Measurements from ENCODE around the gene TUBB1.

Gene TUBB1

DNA sequence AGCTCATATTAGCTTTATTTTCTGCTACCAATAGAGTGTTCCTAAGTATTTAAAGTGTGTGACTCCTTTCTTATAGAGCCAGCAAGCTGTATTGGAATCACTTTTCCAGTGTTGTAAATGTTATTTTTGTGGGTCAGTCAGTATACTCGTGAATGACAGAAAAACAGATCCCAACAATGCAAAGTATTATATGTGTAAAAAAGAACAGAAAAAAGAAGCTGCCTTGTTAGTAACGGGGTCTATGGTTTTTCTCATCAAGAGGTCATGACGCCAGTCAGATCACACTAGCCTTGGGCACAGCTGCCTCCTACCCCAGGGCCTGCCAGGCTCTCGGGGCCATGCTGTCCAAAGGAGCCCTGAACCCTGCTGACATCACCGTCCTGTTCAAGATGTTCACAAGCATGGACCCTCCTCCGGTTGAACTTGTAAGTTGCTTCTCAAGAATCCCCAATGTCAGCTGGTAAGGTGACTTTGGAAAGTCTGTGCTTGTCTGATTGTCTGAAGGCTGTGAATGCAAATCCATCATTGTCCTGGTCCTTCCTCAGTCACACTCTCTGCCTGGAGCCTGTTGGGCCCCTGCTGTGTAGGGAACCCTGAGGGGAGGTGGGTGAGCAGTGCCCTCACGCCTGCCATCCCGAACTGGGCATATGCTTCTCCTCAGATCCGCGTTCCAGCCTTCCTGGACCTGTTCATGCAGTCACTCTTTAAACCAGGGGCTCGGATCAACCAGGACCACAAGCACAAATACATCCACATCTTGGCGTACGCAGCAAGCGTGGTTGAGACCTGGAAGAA lies 28.4 kb upstream of the TUBB1 start:
- FAIRE-seq: no peak

DNA sequence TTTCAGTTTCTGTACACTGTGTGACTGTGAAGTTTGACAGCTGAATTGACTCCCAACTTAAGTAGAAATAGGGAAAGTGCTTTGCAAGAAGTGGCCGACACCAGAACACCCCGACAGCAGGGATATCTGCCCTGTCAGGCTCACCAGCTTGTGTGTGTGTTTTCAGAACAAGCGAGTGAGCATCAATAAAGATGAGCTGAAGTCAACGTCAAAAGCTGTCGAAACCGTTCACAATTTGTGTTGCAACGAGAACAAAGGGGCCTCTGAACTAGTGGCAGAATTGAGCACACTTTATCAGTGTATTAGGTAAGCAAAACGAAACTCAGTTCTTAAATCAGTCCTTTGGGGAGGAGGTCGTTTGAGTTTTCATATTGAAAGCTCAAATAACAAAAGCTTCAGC lies 27.5 kb upstream of the TUBB1 start:
- no peak for FAIRE-seq

DNA sequence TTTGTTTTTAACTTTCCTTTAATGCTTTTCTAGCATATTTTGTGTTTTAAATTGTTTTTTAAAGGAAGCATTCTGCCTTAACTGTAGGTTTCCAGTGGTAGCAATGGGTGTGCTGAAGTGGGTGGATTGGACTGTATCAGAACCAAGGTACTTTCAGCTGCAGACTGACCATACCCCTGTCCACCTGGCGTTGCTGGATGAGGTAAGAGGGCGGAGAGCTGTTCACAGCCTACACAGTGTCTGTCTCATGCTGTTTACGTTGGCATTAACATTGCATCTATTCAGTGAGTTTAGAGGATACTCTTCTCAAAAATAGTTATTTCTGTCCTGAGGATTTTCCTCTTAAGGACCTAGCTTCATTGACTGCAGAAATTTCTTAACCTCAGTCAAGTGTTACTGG lies 26.3 kb upstream of the TUBB1 start:
- FAIRE-seq: no peak

DNA sequence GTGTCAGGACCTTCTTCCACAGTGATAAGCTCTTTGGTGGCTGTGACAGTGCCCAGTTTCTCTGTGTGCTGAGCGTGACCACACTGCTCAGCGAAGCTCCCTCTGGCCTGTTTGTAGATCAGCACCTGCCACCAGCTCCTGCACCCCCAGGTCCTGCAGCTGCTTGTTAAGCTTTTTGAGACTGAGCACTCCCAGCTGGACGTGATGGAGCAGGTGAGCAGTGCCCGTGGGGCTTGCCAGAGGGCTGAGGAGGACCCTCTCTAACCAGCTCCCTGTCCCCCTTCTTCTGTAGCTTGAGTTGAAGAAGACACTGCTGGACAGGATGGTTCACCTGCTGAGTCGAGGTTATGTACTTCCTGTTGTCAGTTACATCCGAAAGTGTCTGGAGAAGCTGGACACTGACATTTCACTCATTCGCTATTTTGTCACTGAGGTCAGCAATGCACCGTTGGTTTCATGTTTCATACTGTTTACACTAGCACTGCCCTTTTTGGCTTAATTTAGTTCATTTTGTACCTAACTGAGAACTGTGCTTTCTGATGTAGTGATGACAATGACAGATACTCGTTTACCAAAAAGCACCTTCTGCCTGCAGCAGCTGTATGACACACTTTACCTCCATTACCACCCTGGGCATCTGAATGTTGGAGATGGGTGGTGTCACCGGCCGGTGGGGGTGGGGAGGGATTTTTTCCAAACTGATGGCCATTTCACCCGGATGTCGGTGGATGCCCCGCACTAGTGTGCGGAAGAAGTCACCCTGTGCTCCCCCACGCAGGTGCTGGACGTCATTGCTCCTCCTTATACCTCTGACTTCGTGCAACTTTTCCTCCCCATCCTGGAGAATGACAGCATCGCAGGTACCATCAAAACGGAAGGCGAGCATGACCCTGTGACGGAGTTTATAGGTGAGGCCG lies 25.6 kb upstream of the TUBB1 start:
- no peak for FAIRE-seq

DNA sequence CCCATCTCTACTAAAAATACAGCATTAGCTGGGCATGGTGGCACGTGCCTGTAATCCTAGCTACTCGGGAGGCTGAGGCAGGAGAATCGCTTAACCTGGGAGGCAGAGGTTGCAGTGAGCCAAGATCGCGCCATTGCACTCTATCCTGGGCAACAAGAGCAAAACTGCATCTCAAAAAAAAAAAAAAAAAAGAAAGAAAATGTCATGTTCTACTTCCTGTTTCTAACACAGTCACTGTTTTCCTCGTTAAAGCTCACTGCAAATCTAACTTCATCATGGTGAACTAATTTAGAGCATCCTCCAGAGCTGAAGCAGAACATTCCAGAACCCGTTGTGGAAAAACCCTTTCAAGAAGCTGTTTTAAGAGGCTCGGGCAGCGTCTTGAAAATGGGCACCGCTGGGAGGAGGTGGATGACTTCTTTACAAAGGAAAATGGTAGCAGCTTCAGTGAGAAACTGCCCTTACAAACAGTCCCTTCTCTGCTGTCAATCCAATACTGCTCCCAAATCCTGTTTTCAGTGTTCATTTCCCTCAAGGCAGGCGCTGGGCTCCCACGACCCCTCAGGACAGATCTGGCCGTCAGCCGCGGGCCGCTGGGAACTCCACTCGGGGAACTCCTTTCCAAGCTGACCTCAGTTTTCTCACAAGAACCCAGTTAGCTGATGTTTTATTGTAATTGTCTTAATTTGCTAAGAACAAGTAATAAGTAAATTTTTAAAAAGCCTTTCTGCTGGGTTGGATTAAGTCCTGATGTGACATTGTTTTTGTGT lies 24.7 kb upstream of the TUBB1 start:
- no peak for FAIRE-seq

DNA sequence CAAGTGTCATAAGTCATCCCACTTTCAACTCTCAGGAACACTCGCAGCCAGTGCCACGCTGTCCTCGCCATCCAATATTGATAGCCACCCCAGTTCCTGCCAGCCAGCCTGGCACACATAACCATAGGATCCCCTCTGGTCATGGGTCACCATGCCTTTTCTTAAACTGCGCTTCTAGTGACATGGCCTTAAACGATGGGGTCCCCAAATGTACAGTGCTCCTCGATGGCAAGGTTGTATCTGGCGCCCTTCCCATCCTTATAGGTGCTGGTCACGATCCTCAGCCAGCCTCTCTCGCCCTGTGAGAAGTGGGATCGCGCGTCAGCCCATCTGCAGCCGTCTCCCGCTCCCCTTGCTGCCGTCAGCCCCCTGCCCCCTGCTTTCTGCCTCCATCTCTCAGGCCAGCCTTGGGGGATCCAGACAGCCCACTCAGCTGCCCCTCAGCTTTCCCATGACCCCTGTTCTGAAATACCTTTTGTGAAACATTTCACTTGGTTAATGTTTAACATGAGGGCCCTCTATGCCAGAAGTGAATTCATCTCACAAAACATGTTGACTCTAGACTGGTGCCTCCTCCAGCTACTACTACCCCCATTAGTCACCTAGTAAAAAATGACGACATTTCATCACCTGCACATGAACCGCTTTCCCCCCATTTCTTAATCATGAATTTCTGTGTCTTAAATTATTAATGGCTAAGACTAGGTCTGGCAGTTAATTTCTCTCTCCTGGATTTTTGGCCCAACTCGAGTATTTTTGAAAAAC lies 23.6 kb upstream of the TUBB1 start:
- no peak for FAIRE-seq

DNA sequence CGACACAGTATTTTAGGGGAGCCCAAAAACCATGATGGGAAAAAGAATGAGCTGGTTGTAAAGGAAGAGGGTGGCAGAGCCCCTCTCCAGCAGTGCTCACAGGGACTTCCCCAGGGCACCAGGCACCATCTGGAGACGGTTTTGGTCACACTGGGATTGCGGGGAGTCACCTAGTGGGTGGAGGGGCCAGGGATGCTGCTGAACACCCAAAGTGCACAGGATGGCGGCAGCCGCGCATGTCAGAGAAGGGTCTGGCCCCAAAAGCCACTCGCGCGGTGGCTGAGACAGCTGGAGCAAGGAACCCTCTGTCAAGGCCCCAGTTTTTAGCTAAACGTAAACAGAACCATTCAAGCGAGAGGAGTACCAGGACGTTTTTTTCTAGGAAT lies 23.0 kb upstream of the TUBB1 start:
- FAIRE-seq: no peak

DNA sequence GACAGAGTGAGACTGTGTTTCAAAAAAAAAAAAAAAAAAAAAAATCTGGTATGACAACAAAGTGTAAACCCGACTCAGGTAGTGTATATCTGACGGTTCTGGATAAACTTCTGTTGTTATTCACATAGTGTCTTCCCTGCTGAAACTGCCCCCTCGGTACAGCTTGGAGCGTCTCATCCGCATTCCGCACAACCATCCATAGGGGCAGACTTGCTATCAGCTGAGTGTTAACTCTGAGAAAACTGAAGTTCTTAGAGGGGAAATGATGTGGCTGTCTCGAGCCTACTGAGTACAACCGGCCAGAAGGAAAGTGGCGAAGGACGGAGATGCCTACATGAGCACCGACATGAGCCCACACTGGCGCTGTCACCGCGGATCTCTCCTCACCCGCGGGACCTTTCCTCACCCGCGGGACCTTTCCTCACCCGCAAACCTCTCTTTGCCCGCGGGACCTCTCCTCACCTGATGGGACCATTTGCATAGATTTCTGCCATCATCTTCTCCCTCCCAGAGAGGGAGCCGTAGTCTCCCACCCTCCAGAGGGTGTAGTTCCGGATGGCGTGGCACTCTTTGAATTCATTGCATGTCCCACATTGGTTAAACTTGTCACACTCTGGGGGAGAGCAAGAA lies 22.0 kb upstream of the TUBB1 start:
- no peak for FAIRE-seq

DNA sequence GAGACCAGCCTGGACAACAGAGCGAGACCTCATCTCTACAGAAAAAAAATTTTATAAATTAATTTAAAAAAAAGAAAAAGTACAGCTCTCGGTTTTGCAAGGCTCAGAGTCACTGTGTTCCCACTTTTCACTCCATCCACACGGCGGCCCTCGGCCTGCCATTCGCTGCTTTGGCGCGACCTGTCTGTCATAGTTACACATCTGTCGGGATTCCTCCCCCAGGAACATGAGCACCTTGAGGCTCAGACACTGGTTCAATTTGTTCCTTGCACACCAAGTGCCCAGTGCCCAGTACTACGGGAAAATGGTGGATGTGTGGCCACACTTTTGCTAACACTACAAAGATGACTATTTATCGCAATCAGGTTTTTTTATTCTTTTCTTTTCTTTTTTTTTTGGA lies 20.6 kb upstream of the TUBB1 start:
- no peak for FAIRE-seq

DNA sequence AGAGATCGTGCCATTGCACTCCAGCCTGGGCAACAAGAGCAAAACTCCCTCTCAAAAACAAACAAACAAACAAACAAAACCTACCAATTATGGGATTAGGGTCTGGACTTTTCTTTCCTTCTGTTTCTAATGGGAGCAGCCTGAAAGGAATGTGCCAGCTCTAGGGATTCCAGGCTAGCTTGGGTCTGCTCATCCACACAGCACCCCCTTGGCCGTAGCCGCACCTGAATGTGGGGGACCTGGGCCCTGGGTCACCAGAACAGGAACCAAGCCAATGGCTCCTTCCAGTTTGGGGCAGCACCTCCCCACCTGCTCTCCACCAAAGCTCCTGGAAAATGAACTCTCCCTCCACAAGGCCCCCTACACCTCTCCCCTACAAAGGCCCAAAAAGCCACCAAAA lies 18.9 kb upstream of the TUBB1 start:
- no peak for FAIRE-seq

DNA sequence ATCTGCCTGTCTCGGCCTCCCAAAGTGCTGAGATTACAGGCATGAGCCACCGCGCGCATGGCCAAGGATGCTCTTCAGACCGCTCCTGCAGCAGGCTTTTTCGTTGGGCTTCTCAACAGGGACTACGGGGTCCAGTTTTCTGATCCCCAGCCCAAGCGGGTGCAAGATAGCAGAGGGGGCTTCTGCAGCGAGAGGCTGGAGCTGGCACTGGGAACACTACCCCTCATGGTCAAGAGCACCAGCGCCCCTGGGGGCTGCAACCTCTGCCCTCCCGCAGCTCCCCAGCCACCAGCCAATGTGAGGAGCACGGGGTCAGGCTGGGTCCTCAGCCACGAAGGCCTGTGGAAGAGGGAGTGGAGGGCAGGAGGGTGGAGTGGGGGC lies 18.2 kb upstream of the TUBB1 start:
- no peak for FAIRE-seq

DNA sequence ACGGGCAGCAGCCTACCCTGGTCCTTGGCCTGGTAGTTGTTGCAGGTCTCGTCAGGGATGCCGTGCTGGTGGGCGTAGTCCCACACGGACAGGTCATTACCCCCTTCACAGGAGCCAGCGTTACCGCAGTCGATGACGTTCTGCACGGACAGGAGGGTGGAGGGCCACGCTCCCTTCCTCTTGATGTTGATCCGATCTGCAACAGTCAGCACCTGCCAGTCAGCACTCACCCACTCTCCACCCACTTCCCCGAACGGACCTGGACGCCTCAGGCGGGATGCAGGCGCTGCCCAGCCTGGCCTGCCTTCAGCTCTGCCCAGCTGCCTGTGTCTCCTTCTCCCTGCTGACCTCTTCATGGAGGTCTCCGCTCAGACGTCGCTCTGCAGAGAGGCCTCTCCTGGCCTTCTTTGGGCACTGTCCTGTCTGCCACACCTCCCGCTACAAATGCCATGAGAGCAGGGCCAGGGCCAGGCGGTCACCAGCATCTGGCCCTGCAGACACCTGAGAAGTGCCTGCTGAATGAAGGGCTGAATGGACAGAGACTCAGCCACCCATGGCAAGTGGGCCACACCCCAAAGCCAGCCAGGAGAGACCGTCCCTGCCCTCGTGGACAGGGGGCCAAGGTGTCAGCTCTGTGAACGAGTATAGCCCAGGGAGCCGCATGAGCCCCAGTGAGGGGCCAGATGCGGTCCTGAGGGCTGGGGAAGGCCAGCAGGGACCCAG lies 17.6 kb upstream of the TUBB1 start:
- no peak for FAIRE-seq

DNA sequence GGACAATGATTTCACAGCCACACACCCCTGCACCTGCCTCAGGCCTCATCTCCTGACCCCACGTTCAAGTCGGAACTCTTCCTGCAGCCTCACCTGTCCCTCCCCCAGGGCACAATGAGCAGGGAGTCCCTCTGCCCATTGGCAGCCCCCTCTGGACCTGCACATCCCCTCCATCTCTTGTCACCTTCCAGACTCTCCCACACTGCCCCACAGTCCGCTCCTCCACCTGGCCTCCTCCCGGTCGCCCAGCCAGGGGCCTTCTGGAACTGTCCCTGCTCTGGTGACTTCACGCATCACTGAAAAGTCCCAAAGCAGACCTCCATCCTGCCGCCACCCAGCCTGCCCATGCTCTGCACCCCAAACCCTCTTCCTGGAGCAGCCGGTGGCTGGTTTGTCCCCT lies 16.8 kb upstream of the TUBB1 start:
- no peak for FAIRE-seq

DNA sequence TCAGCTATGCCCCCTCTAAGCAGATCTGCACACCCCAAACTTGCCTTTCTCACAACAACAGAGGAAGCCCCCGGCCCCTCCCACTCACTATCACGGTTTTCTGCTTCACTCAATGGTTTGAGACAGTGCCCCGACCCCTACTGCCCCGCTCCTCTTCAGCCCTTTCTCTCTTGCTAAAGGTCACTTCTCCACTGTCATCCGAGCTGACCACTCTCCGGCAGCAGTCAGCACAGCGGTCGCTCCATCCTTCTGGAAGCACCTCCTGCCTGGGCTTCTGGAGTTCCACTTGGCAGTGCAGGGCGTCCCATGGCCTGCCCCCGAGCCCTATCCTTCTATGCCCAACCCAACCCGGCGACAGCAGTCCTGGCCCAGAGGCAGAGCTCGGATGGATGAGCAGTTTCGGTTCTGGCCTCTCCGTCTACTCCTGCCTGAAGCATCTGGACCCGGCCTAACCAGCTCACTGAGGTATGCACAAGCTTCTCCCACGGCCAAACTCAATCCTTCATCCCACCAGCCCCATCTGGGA lies 16.3 kb upstream of the TUBB1 start:
- no peak for FAIRE-seq

DNA sequence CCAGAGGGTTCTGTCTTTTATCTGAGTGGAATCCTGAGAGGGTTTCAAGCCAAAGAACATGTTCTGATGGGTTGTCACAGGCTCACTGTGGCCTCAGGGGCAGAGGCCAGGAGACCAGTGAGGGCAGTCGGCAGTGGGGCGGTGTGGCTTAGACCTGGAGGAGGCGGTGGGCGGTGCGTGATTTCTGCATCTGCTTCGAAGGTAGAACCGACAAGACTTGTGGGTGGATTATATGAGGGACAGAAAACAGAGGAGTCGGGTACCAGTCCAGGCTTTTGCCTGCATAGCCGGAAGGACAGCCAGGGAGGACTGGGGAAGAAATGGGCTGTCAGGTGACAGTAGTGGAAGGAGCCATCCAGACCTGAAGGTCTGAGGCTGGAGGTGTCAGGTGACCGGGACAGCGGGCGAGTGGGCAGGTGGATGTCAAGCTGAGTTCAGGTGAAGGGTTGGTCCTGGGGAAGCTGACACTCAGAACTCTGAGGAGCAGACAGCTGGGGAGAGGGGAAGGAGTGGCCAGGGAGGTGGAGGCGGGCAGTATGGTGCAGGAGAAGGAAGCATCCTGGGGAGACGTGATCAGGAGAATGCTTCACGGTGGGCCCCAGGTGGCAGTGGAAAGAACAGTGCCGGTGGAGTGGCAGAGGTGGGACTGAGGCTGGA lies 15.3 kb upstream of the TUBB1 start:
- no peak for FAIRE-seq

DNA sequence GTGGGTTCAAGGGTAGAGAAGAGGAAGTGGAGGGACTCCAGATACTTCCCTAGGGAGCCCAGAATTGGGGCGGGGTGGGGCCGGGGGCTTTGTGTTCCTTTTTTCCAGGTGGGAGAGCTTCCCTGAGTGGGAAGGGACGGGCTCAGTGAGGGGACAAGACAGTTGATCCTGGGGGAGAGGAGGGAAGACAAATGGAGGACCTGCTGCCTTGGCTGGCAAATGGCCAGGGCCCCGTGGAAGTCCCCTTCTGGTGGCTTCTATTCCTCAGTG lies 14.8 kb upstream of the TUBB1 start:
- FAIRE-seq: no peak

DNA sequence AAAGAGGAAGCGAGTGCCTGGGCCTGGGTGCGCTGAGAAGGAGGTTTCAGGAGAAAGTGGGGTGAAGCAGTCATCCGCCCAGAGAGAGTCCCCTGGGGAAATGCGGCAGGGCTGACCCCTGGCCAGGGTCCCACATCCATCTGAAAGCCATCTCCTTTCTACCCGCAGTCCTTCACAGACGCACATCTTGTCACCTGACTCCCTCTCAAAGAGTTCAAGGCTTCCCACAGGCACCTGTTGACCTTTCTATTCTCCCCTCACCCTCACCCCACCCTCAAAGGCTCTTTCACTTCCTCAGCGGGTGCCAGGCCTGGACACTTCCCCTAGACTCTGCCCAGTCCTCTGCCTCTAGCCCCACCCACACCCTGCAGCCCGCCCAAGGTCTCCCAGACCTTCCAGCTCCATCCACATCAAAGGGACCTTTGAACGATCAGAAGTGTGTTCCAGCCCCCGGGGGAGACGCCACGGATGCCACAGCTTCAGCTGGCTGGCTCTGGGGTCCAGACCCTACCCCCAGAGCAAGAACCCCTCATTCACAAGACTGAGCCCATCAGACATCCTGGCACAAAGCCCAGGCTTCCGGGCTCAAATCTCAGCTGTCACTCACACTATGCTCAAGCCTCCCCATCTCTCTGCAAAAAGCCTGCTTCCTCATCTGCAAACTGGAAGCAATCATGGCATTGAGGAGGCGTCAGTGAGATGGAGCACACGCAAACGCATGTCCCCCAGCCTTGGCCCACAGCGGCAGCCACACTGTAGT lies 14.3 kb upstream of the TUBB1 start:
- FAIRE-seq: no peak

DNA sequence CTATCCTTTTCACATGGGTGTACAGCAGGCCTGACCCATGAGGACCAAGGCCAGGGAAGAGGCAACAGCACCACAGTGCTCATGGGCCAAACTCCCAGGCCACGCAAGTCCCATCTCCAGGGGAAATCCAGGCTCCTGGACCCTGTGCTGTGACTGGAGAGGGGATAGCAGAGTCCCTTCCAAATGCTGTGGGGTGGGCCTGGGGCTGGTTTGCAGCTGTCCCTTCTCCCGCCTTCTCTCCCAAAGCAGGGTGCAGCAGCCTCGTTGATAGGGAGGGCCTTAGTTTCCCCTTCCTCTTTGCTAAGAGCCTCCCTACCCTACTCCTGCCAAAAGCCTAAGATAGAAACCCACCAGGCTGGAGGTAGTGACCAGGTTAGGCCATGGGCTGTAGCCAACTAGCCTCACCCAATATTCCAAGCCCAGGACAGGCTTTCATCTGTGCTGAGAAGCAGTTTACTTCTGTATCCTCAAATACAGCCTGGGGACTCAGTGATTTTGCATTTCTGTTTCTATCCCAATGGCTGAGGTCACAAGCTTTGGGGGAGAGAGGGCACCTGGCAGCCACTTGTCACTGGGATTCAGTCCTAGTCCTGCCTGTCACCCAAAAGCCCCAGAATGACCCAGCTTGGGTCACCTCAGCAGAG lies 13.6 kb upstream of the TUBB1 start:
- no peak for FAIRE-seq

DNA sequence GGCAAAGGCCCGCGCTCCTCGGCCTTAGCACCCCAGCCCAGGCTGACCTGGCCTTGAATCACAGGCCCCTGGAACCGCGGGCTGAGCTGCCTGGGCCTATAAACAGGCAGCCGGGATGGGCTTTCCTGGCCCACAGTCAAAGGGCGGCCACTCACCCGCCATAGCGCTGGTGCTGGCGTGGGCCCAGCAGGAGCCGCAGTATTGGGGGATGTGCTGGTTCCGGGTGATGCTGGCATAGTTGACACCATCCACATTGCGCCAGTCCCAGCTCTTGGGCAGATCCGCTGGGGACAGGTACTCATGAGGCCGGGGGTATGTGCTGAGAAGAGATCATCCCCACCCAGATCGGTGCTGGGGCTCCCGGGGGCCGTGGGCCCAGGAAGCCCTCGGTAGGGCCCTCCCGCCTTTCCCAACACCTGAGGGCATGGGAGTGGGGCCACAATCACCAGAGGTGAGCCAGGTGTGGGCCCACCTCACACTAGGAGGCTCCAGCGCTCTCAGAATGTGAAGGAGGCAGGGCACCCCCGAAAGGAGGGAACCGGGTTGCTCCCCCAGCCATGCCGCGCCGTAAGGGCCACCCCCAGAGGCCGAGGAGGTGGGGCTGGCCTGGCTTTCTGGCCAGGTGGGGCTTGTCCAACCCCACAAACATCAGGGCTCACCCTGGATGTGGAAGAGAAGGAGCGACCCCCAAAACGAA lies 12.9 kb upstream of the TUBB1 start:
- no peak for FAIRE-seq
